Measurements from ENCODE around the gene F11.
"Not testable (repeated sequence)": the region's sequence is repeated elsewhere in the genome, so short reads cannot be mapped to it uniquely, and the experiment has no call there.

Gene F11

DNA sequence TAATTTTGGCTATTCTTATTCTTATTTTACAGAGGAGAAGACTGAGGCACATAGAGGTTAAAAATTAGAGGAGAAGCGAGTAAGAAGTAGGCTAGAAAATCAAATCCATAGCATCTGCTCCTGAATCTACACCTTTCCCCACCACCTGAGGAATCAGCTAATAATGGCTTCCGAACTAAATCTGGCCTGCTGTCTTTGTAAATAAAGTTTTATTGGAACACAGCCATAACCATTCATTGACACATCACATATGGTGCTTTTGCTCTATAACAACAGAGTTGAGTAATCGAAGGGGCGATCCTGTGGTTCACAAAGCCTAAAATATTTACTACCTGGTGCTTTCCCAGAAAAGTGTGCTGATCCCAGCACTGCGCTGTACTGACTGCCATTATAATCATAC is 38.2 kb downstream of the F11 start:
- DNase-seq, result no peak

DNA sequence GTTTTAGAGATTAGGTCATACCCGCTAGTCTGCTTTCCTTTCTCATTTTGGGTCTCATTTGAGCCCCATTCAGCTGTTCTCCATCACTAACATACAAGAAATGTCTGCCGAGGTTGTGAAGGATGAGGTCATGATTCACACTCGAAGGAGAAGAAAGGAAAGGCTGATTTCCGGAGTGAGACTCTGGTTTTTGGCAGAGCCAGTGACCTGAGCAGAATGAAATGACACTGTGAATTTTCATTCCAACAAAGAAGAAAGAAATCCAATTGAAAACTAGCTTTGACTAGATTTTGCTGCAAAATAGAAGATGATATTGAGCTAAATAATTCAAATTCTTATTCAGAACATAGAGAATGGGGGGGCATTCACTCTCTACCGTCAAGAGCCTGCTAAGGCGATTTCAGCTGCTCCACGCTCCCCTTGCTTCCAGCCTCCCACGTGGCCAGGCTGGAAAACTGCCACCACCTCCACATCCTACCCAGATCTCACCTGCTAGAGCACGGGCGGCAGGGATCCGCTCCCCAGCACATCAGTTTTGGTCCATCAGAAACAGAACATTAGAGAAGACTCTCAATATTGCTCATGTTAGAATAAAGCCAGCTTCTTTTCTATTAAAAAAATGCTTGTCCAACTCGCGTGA is 39.0 kb downstream of the F11 start:
- DNase-seq, result no peak

DNA sequence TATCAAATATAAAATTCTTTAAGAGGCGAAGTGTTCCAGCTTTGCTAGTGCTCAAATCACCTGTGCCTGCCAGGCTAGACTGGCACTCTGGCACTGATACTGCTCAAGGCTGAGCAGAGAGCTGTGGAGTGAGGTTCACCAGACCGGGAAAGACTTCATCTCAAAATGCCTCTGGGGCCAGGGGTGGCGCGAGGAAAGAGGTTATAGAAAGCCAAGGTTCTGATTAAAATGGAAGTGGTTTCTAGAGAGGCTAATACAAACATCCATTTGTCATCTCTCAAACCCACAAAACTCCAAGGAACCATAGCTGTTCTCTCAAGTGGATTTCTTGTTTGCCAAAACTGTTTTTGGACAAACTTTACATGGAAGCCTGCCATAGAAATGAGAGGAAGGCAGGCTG is 41.5 kb downstream of the F11 start:
- DNase-seq, result no peak

DNA sequence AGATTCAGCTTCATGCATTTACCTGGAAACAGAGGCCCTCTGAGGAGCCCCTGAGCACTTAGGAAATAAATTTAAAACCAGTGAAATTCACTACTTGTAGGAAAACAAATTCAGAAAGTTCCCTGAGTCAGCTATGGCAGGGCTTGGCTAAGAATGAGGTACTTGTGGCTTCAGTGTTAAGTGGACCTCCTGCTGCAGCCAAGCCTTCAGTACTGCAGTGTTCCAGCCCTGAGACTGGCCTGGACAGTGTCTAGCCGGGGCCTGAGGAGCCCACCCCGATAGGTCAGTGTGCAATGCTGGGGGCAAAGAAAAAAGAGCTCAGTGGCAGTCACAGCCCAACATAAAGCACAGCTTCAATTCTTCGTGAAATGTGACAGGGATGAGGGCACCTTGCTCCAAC is 41.9 kb downstream of the F11 start:
- DNase-seq, result no peak

DNA sequence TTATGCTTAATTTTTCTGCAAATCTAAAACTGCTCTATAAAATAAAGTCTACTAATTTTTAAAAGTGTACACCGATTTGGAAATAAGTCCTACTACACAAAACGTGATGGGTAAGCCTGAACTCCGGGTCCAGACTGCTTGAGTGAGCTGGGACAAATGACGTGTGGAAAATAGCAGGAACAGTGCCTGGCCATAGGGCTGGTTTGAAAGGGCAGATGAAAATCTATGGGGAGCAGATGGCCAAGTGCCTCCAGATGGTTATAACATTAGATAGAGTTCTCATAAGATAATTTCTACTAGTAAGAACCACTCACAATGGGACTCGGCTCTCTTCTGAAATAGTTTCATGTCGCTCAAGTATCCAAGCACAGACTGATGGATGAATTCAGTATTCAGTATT is 52.5 kb downstream of the F11 start:
- DNase-seq, result no peak

DNA sequence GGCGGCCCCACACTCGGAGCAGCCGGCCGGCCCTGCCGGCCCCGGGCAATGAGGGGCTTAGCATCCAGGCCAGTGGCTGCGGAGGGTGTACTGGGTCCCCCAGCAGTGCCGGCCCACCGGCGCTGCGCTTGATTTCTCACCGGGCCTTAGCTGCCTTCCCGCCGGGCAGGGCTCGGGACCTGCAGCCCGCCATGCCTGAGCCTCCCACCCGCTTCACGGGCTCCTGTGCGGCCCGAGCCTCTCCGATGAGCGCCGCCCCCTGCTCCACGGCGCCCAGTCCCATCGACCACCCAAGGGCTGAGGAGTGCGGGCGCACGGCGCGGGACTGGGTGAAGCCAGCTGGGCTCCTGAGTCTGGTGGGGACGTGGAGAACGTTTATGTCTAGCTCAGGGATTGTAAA is 58.7 kb downstream of the F11 start:
- DNase-seq, result not testable (repeated sequence)

DNA sequence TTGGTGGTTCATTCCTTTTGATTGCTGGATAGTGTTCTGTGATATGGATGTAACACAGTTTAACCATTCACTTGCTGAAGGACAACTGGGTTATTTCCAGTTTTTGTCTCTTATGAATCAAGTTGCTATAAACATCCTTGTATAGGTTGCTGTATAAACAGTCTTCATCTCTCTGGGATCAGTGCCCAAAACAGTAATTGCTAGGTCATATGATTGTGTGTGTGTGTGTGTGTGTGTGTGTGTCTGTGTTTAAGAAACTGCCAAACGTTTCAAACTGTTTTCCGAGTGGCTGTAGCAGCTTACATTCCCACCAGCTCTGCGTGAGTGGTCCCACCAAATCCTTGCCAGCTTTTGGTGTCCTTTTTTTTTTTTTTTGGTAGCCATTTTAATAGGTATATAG is 60.4 kb downstream of the F11 start:
- no peak for DNase-seq

DNA sequence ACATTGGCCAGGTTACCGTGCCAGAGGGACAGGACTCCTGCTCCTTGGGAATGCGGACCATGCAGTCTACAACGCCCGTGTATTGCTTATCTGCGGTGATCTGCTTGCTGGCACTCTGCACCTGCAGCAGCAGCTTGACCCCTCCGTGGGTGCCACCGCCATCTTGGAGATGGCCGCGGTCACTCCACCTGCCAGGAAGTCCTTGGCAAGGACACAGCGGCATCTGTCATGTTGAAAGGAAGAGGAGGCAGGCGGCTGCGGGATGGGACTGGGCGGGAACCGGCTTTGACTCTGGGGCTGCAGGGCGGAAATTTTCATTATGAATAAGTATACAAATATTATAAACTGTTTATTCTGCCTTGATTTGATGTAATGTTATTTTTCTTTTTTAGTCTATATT is 63.4 kb downstream of the F11 start:
- DNase-seq, result no peak

DNA sequence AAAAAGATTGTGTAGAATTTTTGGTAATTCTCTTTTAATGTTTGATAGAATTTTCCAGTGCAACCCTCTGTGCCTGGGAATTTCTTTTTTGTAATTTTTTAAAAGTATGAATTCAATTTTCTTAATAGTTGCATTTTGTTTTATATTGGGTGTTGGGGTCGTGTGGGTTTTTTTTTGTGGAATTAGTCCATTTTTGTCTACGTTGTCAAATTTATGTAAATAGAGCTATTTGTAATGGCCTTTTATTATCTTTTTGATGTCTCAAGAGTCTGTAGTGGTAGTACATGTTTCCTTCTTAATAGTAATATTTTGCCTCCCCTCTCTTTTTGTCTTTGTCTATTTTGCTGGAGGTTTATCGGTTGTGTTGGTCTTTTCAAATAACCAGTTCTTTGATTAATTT is 64.4 kb downstream of the F11 start:
- no peak for DNase-seq

DNA sequence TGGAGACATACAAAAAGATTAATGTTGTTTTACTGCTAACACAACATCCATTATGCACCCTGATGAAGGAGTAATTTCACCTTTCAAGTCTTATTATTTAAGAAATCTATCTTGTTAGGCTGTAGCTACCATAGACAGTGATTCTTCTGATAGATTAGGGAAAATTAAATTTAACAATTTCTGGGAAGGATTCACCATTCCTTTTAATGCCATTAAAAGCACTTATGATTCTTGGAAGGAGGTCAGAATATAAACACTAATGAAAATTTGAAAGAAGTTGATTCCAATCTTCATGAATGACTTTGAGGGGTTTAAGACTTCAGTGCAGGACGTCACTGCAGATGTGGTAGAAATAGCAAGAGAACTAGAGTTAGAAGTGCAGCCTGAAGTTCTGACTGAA is 69.8 kb downstream of the F11 start:
- DNase-seq, result no peak

Data from CD4-positive, alpha-beta T cell treated with Interferon gamma for 1 hour (primary cell).